CD4-positive, CD25-positive, alpha-beta regulatory T cell (primary cell): Measurements from ENCODE around the gene UCK1. TPM values are rescaled to one million over a fixed set of nuclear protein-coding genes. Genes with fewer than 3 reads are reported as not detected.

Experiments used
- ATAC-seq, 2 donors: fragments of 150-1000 bp; cut with Tn5 transposase; one replicate each; pipeline ENCODE4 v1.10.0; 2021; ENCODE audit warnings: low read depth in 2 of 2, moderate number of reproducible peaks in 2 of 2, moderate library complexity in 1 of 2
- DNase-seq, 3 donors: peaks; one replicate each; pipeline versions ENCODE4 v3.0.0 to v3.0.0-alpha.2; 2012 to 2022; ENCODE audit warnings: mixed read lengths in 1 of 3
- H3K27ac ChIP-seq: one replicate; pipeline ENCODE4 v1.7.0; 2013; ENCODE audit warnings: mild to moderate bottlenecking, low read length; ENCODE audit not compliant: insufficient read depth, poor library complexity, severe bottlenecking
- H3K27me3 ChIP-seq: one replicate; pipeline ENCODE4 v1.7.0; 2013; ENCODE audit warnings: low read length; ENCODE audit not compliant: control insufficient read depth, insufficient read depth
- H3K36me3 ChIP-seq: one replicate; pipeline ENCODE4 v1.7.0; 2013; ENCODE audit warnings: mild to moderate bottlenecking, low read length, moderate library complexity; ENCODE audit not compliant: control insufficient read depth, insufficient read depth
- H3K4me1 ChIP-seq: 2 replicates; pipeline ENCODE4 v1.7.0; 2013; ENCODE audit warnings: mild to moderate bottlenecking, low read length; ENCODE audit not compliant: insufficient read depth, control insufficient read depth, poor library complexity, severe bottlenecking
- H3K4me3 ChIP-seq: one replicate; pipeline ENCODE4 v1.7.0; 2013; ENCODE audit warnings: low read depth, mild to moderate bottlenecking, low read length, moderate library complexity
- H3K9me3 ChIP-seq, 2 experiments: 1 replicate in 1 of 2; 2 replicates in 1 of 2; pipeline ENCODE4 v1.7.0; 2013; ENCODE audit warnings: low read length in 2 of 2, mild to moderate bottlenecking in 1 of 2, moderate library complexity in 1 of 2; ENCODE audit not compliant: control insufficient read depth in 2 of 2
- H3K27ac Mint-ChIP-seq, 3 donors: one replicate each; pipeline ENCODE4 v1.8.0; 2020 to 2022; ENCODE audit warnings: mild to moderate bottlenecking in 3 of 3, mixed read lengths in 3 of 3, moderate library complexity in 2 of 3
- H3K27me3 Mint-ChIP-seq: one replicate; pipeline ENCODE4 v1.8.0; 2022; ENCODE audit warnings: mild to moderate bottlenecking, mixed read lengths
- H3K36me3 Mint-ChIP-seq: one replicate; pipeline ENCODE4 v1.8.0; 2020; ENCODE audit warnings: mixed read lengths
- H3K4me1 Mint-ChIP-seq, 4 donors: one replicate each; pipeline ENCODE4 v1.8.0; 2020 to 2022; ENCODE audit warnings: mixed read lengths in 4 of 4, mild to moderate bottlenecking in 1 of 4
- H3K4me3 Mint-ChIP-seq, 4 donors: one replicate each; pipeline ENCODE4 v1.8.0; 2020 to 2022; ENCODE audit warnings: mild to moderate bottlenecking in 4 of 4, mixed read lengths in 4 of 4, moderate library complexity in 3 of 4
- H3K9me3 Mint-ChIP-seq, 7 donors: one replicate each; pipeline ENCODE4 v1.8.0; 2020 to 2022; ENCODE audit warnings: mixed read lengths in 7 of 7, mild to moderate bottlenecking in 3 of 7, moderate library complexity in 2 of 7
- polyA plus RNA-seq, 4 donors: library from polyadenylated mRNA; unstranded; fragments of 300-500 nt; fragmentation: Illumina TruSeq; gene quantifications; one replicate each; pipeline ENCODE4 v1.2.3, GENCODE V29; 2021
- total RNA-seq: library from RNA; stranded (reverse); gene quantifications from one replicate; pipeline ENCODE4 v1.2.3, GENCODE V29; 2022

The UCK1 gene
- total and polyA plus RNA-seq, 5 donors from 2014 or later, result 20.9 to 28.8 (median 25.6) TPM

DNA sequence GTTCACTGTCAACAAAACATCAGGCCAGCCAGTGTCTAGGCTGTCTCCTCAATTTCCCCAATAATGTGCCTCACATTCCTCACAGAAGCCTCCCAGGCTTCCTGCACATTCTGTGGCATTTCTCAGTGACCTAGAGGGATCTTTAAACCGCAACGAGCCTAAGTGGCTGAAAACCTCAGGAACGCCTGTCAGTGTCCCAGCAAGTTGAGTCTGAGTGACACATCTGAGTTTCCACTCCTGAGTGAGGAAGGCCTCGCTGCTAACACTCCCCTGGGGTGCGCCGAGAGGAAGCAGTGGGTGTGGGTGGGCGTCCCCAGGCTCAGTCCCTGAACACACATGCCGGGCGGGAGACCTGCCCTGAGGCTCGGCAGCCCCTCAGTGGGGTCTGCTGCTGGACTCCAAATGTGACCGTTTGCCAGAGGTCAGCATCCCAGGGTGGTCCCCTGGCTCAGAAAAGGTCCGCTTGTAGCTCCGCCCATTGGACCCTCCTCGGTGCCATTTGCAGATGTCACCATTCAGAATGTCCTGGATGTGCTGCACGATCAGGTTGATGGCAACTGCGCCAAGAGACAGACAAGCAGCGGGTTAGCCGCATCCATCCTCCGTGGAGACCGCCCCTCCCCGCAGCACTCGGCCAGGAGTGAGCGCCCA is 6.3 kb downstream of the UCK1 start:
- ATAC-seq (no peak), DNase-seq (no peak)
- Histone ChIP-seq H3K27ac (no peak overlapping the region), H3K36me3 (peaks cover 75% of the 10 kb centered on the region), H3K27me3 (no peaks in the 10 kb centered on the region), H3K4me3 (no peak overlapping the region), H3K9me3 (no peaks in the 10 kb centered on the region), H3K4me1 (peaks cover 4% of the 10 kb centered on the region)
- Mint-ChIP-seq H3K27me3 (no peaks in the 10 kb centered on the region), H3K4me3 (peak overlapping the region in 1 of 4 donors; percentile 57), H3K4me1 (peaks cover 0 to 12% (median 2%) of the 10 kb centered on the region in 4 donors), H3K9me3 (no peaks in the 10 kb centered on the region), H3K36me3 (peaks cover 26% of the 10 kb centered on the region), H3K27ac (peak overlapping the region in 1 of 3 donors; percentile 25)

DNA sequence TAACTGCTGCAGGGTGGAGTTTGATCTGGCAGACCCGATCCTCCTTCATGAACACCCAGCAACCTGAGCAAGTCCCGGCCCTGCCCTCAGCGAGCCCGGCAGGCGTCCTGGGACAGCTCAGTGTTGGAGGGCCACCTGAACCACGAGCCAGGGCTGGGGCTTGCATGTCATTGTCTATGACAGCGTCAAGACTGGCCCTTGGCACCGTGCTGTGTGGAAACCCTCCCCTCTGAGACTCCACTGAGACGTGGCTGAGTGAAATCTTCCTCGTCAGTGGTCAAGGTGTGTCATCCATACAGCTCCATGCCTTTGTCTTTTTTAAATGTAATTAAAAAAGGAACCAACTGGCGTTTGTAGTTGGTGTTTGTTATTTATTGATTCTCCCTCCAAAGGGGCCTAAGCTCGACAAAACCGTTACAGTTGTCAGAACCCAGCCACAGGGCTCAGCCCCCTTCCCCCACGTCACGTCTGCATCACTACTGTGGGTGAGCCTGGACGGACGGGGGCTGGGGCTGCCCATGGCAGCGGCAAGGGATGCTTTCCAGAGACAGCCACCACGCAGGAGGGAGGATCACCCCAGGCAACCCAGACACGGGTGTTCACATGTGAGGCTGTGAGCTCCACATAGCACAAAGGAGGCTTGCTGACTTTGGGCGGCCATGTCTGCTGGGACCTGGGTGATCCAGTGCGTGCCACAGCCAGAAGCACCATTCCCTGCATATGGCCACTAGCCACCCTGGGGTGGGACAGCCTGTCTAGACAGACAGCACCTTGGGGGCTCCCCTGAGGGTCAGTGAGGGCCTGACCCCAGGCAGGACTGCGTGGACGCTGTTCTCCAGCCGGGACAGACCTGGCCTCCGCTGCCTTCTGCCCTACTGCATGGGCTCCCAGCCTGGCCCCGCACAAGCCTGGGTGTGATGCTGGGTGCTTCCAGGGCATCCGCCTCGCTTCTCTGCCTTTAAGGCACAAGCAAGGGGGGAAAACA is 7.3 kb downstream of the UCK1 start:
- H3K9me3 ChIP-seq, result no peaks in the 10 kb centered on the region
- Mint-ChIP-seq H3K36me3 (peaks cover 32% of the 10 kb centered on the region), H3K9me3 (no peaks in the 10 kb centered on the region), H3K4me3 (peak overlapping the region in 1 of 4 donors; percentile 38), H3K27me3 (no peaks in the 10 kb centered on the region), H3K27ac (peak overlapping the region in 1 of 3 donors; percentile 20), H3K4me1 (peaks cover 0 to 7% (median under 1%) of the 10 kb centered on the region in 4 donors)
- DNase-seq (no peak), ATAC-seq (no peak)
- H3K27ac ChIP-seq, result no peak overlapping the region
- peaks cover 78% of the 10 kb centered on the region for H3K36me3 ChIP-seq
- H3K4me3 ChIP-seq, result no peak overlapping the region
- no peaks in the 10 kb centered on the region for H3K4me1 ChIP-seq
- no peaks in the 10 kb centered on the region for H3K27me3 ChIP-seq

DNA sequence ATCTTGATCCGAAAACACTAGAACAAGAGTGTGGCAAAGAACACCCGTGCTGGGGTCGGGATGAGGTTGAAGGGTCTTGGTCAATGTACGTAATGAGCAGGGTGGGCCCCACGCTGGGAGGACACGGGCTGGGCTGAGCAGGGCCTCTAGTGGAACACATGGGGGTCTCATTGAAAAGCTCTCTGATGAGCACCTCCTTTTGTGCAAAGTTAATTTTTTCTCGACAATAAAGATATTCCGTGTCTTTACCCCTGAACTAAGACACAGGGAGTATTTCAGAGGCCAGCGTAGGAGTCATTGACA is 8.0 kb downstream of the UCK1 start:
- peaks cover 79% of the 10 kb centered on the region for H3K36me3 ChIP-seq
- Mint-ChIP-seq H3K9me3 (no peaks in the 10 kb centered on the region), H3K4me1 (peaks cover 0 to under 1% (median 0%) of the 10 kb centered on the region in 4 donors), H3K27me3 (no peaks in the 10 kb centered on the region), H3K27ac (peak overlapping the region in 1 of 3 donors; percentile 20), H3K4me3 (no peak overlapping the region), H3K36me3 (peaks cover 25% of the 10 kb centered on the region)
- ATAC-seq, result no peak
- no peaks in the 10 kb centered on the region for H3K4me1 ChIP-seq
- no peak overlapping the region for H3K27ac ChIP-seq
- DNase-seq, result no peak
- H3K27me3 ChIP-seq, result no peaks in the 10 kb centered on the region
- no peak overlapping the region for H3K4me3 ChIP-seq
- no peaks in the 10 kb centered on the region for H3K9me3 ChIP-seq

DNA sequence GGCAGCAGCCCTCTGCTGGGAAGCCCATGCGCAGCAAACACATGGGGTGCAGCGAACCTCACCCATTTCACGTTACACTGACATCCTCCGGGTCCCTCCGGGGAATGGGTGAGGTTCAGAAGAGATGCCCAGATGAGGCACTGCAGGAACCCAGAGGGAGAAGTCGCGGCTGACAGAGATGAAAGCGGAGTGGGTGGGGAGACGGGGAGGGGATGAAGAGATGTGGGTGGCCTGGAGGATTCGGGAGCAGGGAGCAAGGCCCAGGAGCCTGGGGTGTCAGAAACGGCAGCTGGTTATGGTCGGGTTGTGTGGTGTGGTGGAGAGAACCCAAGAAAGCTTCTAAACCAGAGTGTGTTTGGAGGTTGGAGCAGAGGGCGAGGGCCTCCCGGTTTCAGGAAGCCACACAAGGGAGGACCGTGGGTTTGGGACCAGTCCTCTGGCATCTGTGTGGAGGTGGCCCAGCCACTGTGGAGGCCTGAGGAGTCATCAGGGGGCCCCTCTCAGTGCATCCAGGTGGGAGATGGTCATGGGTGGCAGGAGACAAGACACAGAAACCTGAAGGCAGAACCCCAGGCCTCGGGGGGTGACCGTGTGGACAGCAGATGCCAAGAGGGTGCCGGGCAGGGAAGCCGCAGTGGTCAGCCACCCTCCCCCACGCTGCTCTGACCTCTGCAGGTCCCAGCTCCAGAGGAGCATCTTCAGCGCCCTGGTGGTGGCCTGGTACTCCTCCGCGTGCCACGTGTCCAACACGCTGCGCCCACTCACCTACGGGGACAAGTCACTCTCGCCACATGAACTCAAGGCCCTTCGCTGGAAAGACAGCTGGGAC is 8.6 kb downstream of the UCK1 start:
- Histone ChIP-seq H3K36me3 (peaks cover 81% of the 10 kb centered on the region), H3K9me3 (no peaks in the 10 kb centered on the region), H3K27ac (no peak overlapping the region), H3K4me1 (no peaks in the 10 kb centered on the region), H3K4me3 (no peak overlapping the region), H3K27me3 (no peaks in the 10 kb centered on the region)
- Mint-ChIP-seq H3K4me1 (no peaks in the 10 kb centered on the region), H3K9me3 (no peaks in the 10 kb centered on the region), H3K27ac (no peak overlapping the region), H3K4me3 (peak overlapping the region in 1 of 4 donors; percentile 10), H3K36me3 (peaks cover 21% of the 10 kb centered on the region), H3K27me3 (no peaks in the 10 kb centered on the region)
- no peak for DNase-seq
- no peak for ATAC-seq

DNA sequence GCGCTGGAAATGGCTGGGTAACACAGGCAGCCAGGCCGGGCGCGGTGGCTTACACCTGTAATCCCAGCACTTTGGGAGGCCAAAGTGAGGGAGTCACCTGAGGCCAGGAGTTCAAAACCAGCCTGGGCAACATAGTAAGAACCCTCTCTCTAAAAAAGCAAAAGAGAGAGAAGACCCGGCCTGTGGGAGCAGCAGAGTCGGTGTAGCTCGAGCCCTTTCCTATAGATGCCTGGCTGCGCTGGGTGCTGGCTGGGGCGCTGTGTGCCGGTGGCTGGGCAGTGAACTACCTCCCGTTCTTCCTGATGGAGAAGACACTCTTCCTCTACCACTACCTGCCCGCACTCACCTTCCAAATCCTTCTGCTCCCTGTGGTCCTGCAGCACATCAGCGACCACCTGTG is 9.2 kb downstream of the UCK1 start:
- H3K36me3 Mint-ChIP-seq, result peaks cover 21% of the 10 kb centered on the region
- H3K4me1 Mint-ChIP-seq, result no peaks in the 10 kb centered on the region
- no peaks in the 10 kb centered on the region for H3K4me1 ChIP-seq
- H3K9me3 Mint-ChIP-seq, result no peaks in the 10 kb centered on the region
- H3K36me3 ChIP-seq, result peaks cover 81% of the 10 kb centered on the region
- H3K27me3 Mint-ChIP-seq, result no peaks in the 10 kb centered on the region
- H3K27ac ChIP-seq, result no peak overlapping the region
- no peak overlapping the region for H3K4me3 ChIP-seq
- no peaks in the 10 kb centered on the region for H3K9me3 ChIP-seq
- no peak for DNase-seq
- peak overlapping the region in 1 of 3 donors; percentile 89 for H3K27ac Mint-ChIP-seq
- no peak for ATAC-seq
- no peaks in the 10 kb centered on the region for H3K27me3 ChIP-seq
- peak overlapping the region in 1 of 4 donors; percentile 10 for H3K4me3 Mint-ChIP-seq

DNA sequence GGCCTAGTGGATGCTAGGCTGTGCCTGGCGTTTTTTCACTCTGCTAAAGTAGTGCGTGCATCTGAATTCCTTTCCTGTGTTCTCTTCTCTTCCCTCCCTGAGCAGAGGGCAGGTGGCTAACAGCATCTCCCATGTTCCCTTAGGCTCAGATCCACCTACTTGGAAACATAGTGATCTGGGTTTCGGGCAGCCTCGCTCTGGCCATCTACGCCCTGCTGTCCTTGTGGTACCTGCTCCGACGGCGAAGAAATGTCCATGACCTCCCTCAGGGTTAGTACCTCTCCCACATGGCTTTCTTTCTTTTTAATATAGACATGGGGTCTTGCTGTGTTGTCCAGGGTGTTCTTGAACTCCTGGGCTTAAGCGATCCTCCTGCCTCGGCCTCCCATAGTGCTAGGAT is 9.9 kb downstream of the UCK1 start:
- Mint-ChIP-seq H3K4me3 (no peak overlapping the region), H3K36me3 (peaks cover 15% of the 10 kb centered on the region), H3K27ac (peak overlapping the region in 1 of 3 donors; percentile 89), H3K27me3 (no peaks in the 10 kb centered on the region), H3K4me1 (no peaks in the 10 kb centered on the region), H3K9me3 (no peaks in the 10 kb centered on the region)
- DNase-seq (no peak), ATAC-seq (no peak)
- H3K4me1 ChIP-seq, result no peaks in the 10 kb centered on the region
- H3K27me3 ChIP-seq, result no peaks in the 10 kb centered on the region
- H3K36me3 ChIP-seq, result peaks cover 81% of the 10 kb centered on the region
- H3K4me3 ChIP-seq, result no peak overlapping the region
- no peak overlapping the region for H3K27ac ChIP-seq
- H3K9me3 ChIP-seq, result no peaks in the 10 kb centered on the region

DNA sequence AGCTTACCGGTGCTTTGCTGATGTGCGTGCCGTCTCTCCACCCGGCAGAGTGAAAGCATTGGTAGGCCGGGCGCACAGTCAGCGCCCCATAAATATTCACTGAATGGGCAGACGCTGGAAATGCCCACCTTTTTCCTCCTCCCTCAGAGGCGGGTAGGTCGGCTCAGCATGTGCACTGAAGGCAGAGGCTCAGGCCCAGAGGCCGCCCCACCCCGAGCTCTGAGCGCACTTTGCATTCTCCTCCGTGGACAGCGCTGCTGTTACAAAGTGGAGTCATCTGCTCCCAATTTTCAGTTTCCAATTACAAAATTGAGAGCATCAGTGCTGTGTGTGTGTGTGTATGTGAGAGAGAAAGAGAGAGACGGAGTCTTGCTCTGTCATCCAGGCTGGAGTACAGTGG is 10.6 kb downstream of the UCK1 start:
- Mint-ChIP-seq H3K27me3 (no peaks in the 10 kb centered on the region), H3K4me1 (no peaks in the 10 kb centered on the region), H3K27ac (no peak overlapping the region), H3K4me3 (no peak overlapping the region), H3K9me3 (no peaks in the 10 kb centered on the region), H3K36me3 (peaks cover 13% of the 10 kb centered on the region)
- no peak overlapping the region for H3K27ac ChIP-seq
- H3K36me3 ChIP-seq, result peaks cover 81% of the 10 kb centered on the region
- H3K4me1 ChIP-seq, result no peaks in the 10 kb centered on the region
- no peak overlapping the region for H3K4me3 ChIP-seq
- H3K27me3 ChIP-seq, result no peaks in the 10 kb centered on the region
- DNase-seq (no peak), ATAC-seq (no peak)
- H3K9me3 ChIP-seq, result no peaks in the 10 kb centered on the region
